ENCODE data around the gene FANCI.
A peak's percentile ranks its signal among the peaks of the same experiment; 100 is the strongest.

The FANCI gene

GRCh38 chr15:89201465-89202005 is 42.2 kb upstream of the FANCI start:
- no peak for TF ChIP-seq REST (IDR thresholded peaks at IDR 0.05; ENCODE audit: insufficient read depth in 1 of 2, low read depth in 2 of 2, low read length in 2 of 2)
- TF ChIP-seq SIN3A (IDR thresholded peaks at IDR 0.05; ENCODE audit: borderline replicate concordance, insufficient read depth, low read length) = no peak
- TF ChIP-seq FOXP2 (optimal IDR thresholded peaks at IDR 0.05; ENCODE audit: borderline replicate concordance, extremely low read depth, extremely low read length, insufficient read depth) = no peak
- no peak for TF ChIP-seq TAF1 (IDR thresholded peaks at IDR 0.05; ENCODE audit: borderline replicate concordance, insufficient read depth, low read length)
- no peak for TF ChIP-seq POLR2AphosphoS5 (IDR thresholded peaks at IDR 0.05; ENCODE audit: low read depth, low read length)

DNA sequence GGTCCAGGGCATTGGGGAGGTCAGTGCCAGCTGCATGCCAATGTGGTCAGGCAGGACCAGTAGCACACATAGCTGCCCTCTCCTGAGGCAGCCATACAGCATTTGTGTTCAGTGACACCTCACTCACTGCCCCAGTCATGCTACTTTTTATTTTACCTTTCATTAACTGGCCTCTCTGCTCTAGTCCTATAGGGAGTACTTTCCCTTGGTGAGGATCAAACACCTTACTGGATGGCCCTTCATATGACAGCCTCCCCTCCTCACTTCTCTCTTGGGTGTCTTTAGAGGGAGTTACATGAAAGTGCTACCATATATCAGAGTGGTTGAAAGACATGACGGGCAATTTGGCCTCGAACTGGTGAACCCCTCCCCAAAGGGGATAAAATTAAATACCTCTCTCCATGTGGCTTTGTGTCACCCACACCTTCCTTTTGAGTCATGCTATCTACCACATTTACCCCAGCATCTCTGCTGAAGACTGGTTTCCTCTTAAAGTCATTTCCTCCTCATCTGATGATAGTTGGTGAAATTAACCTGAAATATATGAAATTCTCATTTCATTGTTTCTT is 40.0 kb upstream of the FANCI start:
- TF ChIP-seq SIN3A (IDR thresholded peaks at IDR 0.05; ENCODE audit: borderline replicate concordance, insufficient read depth, low read length) (no peak), REST (IDR thresholded peaks at IDR 0.05; ENCODE audit: insufficient read depth in 1 of 2, low read depth in 2 of 2, low read length in 2 of 2) (no peak), POLR2AphosphoS5 (IDR thresholded peaks at IDR 0.05; ENCODE audit: low read depth, low read length) (no peak), FOXP2 (optimal IDR thresholded peaks at IDR 0.05; ENCODE audit: borderline replicate concordance, extremely low read depth, extremely low read length, insufficient read depth) (no peak), TAF1 (IDR thresholded peaks at IDR 0.05; ENCODE audit: borderline replicate concordance, insufficient read depth, low read length) (no peak)

DNA sequence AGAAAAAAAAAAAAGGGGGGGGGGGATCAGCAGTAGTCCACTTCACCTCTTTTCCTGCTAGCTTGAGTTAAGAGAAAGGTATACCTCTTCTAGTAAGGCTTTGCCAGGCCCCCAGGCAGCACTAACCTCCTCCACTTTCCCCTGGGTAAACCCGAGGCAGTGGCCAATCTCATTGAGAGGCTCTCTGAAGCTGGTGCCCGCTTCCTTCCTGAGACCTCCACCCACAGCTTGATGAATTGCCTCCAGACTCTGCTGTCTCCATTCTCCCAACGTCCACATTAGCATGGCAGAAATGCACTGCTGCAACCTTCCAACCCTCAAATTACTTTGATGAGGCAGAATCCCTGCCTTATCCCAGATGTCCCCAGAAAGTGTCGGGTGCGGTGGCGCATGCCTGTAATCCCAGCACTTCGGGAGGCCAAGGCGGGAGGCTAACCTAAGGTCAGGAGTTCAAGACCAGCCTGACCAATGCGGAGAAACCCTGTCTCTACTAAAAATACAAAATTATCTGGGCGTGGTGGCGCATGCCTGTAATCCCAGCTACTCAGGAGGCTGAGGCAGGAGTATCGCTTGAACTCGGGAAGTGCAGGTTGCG is 37.7 kb upstream of the FANCI start:
- TF ChIP-seq REST (IDR thresholded peaks at IDR 0.05; ENCODE audit: insufficient read depth in 1 of 2, low read depth in 2 of 2, low read length in 2 of 2) = no peak
- TF ChIP-seq FOXP2 (optimal IDR thresholded peaks at IDR 0.05; ENCODE audit: borderline replicate concordance, extremely low read depth, extremely low read length, insufficient read depth) = no peak
- no peak for TF ChIP-seq SIN3A (IDR thresholded peaks at IDR 0.05; ENCODE audit: borderline replicate concordance, insufficient read depth, low read length)
- no peak for TF ChIP-seq TAF1 (IDR thresholded peaks at IDR 0.05; ENCODE audit: borderline replicate concordance, insufficient read depth, low read length)
- no peak for TF ChIP-seq POLR2AphosphoS5 (IDR thresholded peaks at IDR 0.05; ENCODE audit: low read depth, low read length)

DNA sequence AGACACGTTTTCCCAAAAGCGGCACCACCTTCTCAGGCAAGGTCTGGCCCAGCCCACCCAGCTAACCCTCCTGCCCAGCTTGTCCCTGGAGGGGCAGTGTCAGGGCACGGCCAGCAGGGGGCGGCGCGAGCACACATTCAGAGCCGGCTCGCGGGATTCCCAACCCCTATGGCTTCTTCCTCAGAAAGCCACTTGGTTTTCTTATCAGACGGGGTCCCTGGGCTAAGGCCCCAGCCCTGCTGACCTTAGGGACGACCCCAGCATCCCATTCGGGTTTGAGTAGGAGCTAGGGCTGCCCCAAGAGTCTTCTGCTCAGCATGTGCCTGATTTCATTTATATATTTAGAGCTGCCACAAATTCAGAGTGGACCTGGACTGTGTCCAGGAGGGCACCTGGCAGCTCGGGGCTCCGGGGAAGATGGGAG is 36.9 kb upstream of the FANCI start:
- TF ChIP-seq FOXP2 (optimal IDR thresholded peaks at IDR 0.05; ENCODE audit: borderline replicate concordance, extremely low read depth, extremely low read length, insufficient read depth) (peak; percentile 55), REST (IDR thresholded peaks at IDR 0.05; ENCODE audit: insufficient read depth in 1 of 2, low read depth in 2 of 2, low read length in 2 of 2) (no peak), TAF1 (IDR thresholded peaks at IDR 0.05; ENCODE audit: borderline replicate concordance, insufficient read depth, low read length) (no peak), POLR2AphosphoS5 (IDR thresholded peaks at IDR 0.05; ENCODE audit: low read depth, low read length) (no peak), SIN3A (IDR thresholded peaks at IDR 0.05; ENCODE audit: borderline replicate concordance, insufficient read depth, low read length) (no peak)
